ENCODE measurements around the gene PP2D1. TPM values are rescaled to one million over a fixed set of nuclear protein-coding genes. Genes with fewer than 3 reads are reported as not detected.
"Not testable (repeated sequence)": the region's sequence is repeated elsewhere in the genome, so short reads cannot be mapped to it uniquely, and the experiment has no call there.

Gene PP2D1
- polyA plus RNA-seq, 1 of the 3 experiments (the other 2 are of a cell fraction) = not detected

- TF ChIP-seq NRF1 (IDR thresholded peaks at IDR 0.05; ENCODE audit: low read depth, low read length) = no peak
- TF ChIP-seq TEAD4 (IDR thresholded peaks at IDR 0.05; ENCODE audit: borderline replicate concordance, insufficient read depth) = no peak
- TF ChIP-seq NFIC (IDR thresholded peaks at IDR 0.05; ENCODE audit: borderline replicate concordance) = no peak
These were observed 11.0 kb upstream of the PP2D1 start (continued) for GRCh38 chr3:20022954-20023622.

- H3K4me3 ChIP-seq (ENCODE audit: low read depth in 2 of 2, low read length in 1 of 2); H3K27ac ChIP-seq (ENCODE audit: low read depth in 2 of 2, low read length in 1 of 2); H3K36me3 ChIP-seq (replicated peaks in 1 of 2; ENCODE audit: control insufficient read depth in 1 of 2, insufficient read depth in 2 of 2, low read length in 1 of 2); H3K4me1 ChIP-seq (ENCODE audit: control insufficient read depth in 1 of 2, insufficient read depth in 2 of 2, low read depth in 1 of 2, low read length in 1 of 2); DNase-seq; H3K27me3 ChIP-seq (ENCODE audit: insufficient read depth); POLR2A ChIA-PET; H3K9me3 ChIP-seq; H4K20me1 ChIP-seq (ENCODE audit: insufficient read depth); CTCF ChIA-PET; H3F3A ChIP-seq (replicated peaks; ENCODE audit: insufficient read depth); H2AFZ ChIP-seq (ENCODE audit: low read depth); H3K9me2 ChIP-seq; H3K4me2 ChIP-seq; H3K9ac ChIP-seq; H3K79me2 ChIP-seq (ENCODE audit: insufficient read depth): not testable (repeated sequence)
- 68% methylated on average over 3 of the region's 3 CpGs for WGBS (ENCODE audit: low lambda C conversion rate)
These were observed 4.0 kb upstream of the PP2D1 start for GRCh38 chr3:20016076-20016475.

GRCh38 chr3:20015525-20015924, 3.5 kb upstream of the PP2D1 start:
- H3K4me1 ChIP-seq (ENCODE audit: control insufficient read depth in 1 of 2, insufficient read depth in 2 of 2, low read depth in 1 of 2, low read length in 1 of 2) = peaks cover 0 to 3% of the 10 kb centered on the region in 2 experiments; a peak in 1 of 4 replicates
- H4K20me1 ChIP-seq (ENCODE audit: insufficient read depth) = no peaks in the 10 kb centered on the region
- no peaks in the 10 kb centered on the region for H3K9me3 ChIP-seq
- H3K9ac ChIP-seq = no peak overlapping the region
- no peaks in the 10 kb centered on the region for H3K79me2 ChIP-seq (ENCODE audit: insufficient read depth)
- H3K36me3 ChIP-seq (replicated peaks in 1 of 2; ENCODE audit: control insufficient read depth in 1 of 2, insufficient read depth in 2 of 2, low read length in 1 of 2) = no peaks in the 10 kb centered on the region
- DNase-seq = no peak
- WGBS (ENCODE audit: low lambda C conversion rate) = 100% methylated on average over 1 of the region's 1 CpG
- H3F3A ChIP-seq (replicated peaks; ENCODE audit: insufficient read depth) = no peaks in the 10 kb centered on the region
- ChIA-PET CTCF (interaction anchor here (0.9 kb wide), 1 partner anchor 14 kb away, joined by 4 read pairs; no protein-coding TSS in a partner anchor), POLR2A (no interaction called here)
- no peak overlapping the region for H3K27ac ChIP-seq (ENCODE audit: low read depth in 2 of 2, low read length in 1 of 2)
- H3K27me3 ChIP-seq (ENCODE audit: insufficient read depth) = no peaks in the 10 kb centered on the region
- no peak overlapping the region for H2AFZ ChIP-seq (ENCODE audit: low read depth)
- H3K4me2 ChIP-seq = no peak overlapping the region
- H3K9me2 ChIP-seq = no peaks in the 10 kb centered on the region
- TF ChIP-seq SMC3 (IDR thresholded peaks at IDR 0.05; ENCODE audit: low read depth, low read length) (no peak), RFX5 (IDR thresholded peaks at IDR 0.05; ENCODE audit: low read length) (no peak)
- no peak overlapping the region for H3K4me3 ChIP-seq (ENCODE audit: low read depth in 2 of 2, low read length in 1 of 2)

GRCh38 chr3:20013396-20013795, 1.3 kb upstream of the PP2D1 start:
- Histone ChIP-seq H4K20me1 (ENCODE audit: insufficient read depth) (no peaks in the 10 kb centered on the region), H3K9ac (no peak overlapping the region), H3K4me2 (no peak overlapping the region), H3F3A (replicated peaks; ENCODE audit: insufficient read depth) (no peaks in the 10 kb centered on the region), H3K4me3 (ENCODE audit: low read depth in 2 of 2, low read length in 1 of 2) (no peak overlapping the region), H3K36me3 (replicated peaks in 1 of 2; ENCODE audit: control insufficient read depth in 1 of 2, insufficient read depth in 2 of 2, low read length in 1 of 2) (no peaks in the 10 kb centered on the region), H3K27me3 (ENCODE audit: insufficient read depth) (no peaks in the 10 kb centered on the region), H2AFZ (ENCODE audit: low read depth) (no peak overlapping the region), H3K4me1 (ENCODE audit: control insufficient read depth in 1 of 2, insufficient read depth in 2 of 2, low read depth in 1 of 2, low read length in 1 of 2) (peaks cover 0 to 3% of the 10 kb centered on the region in 2 experiments; a peak in 1 of 4 replicates), H3K9me3 (no peaks in the 10 kb centered on the region), H3K27ac (ENCODE audit: low read depth in 2 of 2, low read length in 1 of 2) (no peak overlapping the region), H3K9me2 (no peaks in the 10 kb centered on the region), H3K79me2 (ENCODE audit: insufficient read depth) (no peaks in the 10 kb centered on the region)
- 65% methylated on average over 1 of the region's 1 CpG for WGBS (ENCODE audit: low lambda C conversion rate)
- DNase-seq = no peak
- ChIA-PET POLR2A (no interaction called here), CTCF (no interaction called here)
- TF ChIP-seq GABPA (IDR thresholded peaks at IDR 0.05; ENCODE audit: low read depth) (no peak), TEAD4 (IDR thresholded peaks at IDR 0.05; ENCODE audit: borderline replicate concordance, insufficient read depth) (no peak), RCOR1 (IDR thresholded peaks at IDR 0.05; ENCODE audit: low read length) (no peak), PBX3 (IDR thresholded peaks at IDR 0.05) (no peak), POLR2AphosphoS5 (IDR thresholded peaks at IDR 0.05; ENCODE audit: low read depth, low read length) (no peak), NFIC (IDR thresholded peaks at IDR 0.05; ENCODE audit: borderline replicate concordance) (no peak)
